Activated naive CD4-positive, alpha-beta T cell treated with anti-CD3 and anti-CD28 coated beads for 36 hours (primary cell): ENCODE results near the gene NID1. TPM values are rescaled to one million over a fixed set of nuclear protein-coding genes. Genes with fewer than 3 reads are reported as not detected.
A peak's percentile ranks its signal among the peaks of the same experiment; 100 is the strongest.
"Not testable (repeated sequence)": the region's sequence is repeated elsewhere in the genome, so short reads cannot be mapped to it uniquely, and the experiment has no call there.

Source experiments
- CTCF ChIA-PET: fragments of 350-600 bp; sonication (Branson Sonifier 250); formaldehyde crosslinking; loops from one replicate; lab custom pipeline; 2021; ENCODE audit warnings: antibody characterized with exemption; lab: Charles Lee
- DNase-seq: peaks from one replicate; pipeline ENCODE4 v3.0.0-alpha.2; 2020
- H3K27ac Mint-ChIP-seq: one replicate; pipeline ENCODE4 v1.8.0; 2021; ENCODE audit warnings: mild to moderate bottlenecking, mixed read lengths
- H3K27me3 Mint-ChIP-seq: one replicate; pipeline ENCODE4 v1.8.0; 2021; ENCODE audit warnings: low read depth, mixed read lengths
- H3K36me3 Mint-ChIP-seq: one replicate; pipeline ENCODE4 v1.8.0; 2021; ENCODE audit warnings: low read depth, mixed read lengths
- H3K4me1 Mint-ChIP-seq: one replicate; pipeline ENCODE4 v1.8.0; 2021; ENCODE audit warnings: low read depth, mixed read lengths
- H3K4me3 Mint-ChIP-seq: one replicate; pipeline ENCODE4 v1.8.0; 2021; ENCODE audit warnings: mild to moderate bottlenecking, moderate library complexity, mixed read lengths
- H3K9me3 Mint-ChIP-seq: one replicate; pipeline ENCODE4 v1.8.0; 2021; ENCODE audit warnings: mixed read lengths
- intact Hi-C: fragments of 100-400 bp; cut with micrococcal nuclease; formaldehyde crosslinking; loops from one replicate; pipeline ENCODE4 v1.15.1; 2023
- total RNA-seq, 2 experiments: library from RNA; stranded (reverse); gene quantifications; one replicate each; pipeline ENCODE4 v1.2.3, GENCODE V29; 2021

NID1 gene
- total RNA-seq, 2 experiments from 2014 or later = 0.10 TPM; not detected in 1

DNA sequence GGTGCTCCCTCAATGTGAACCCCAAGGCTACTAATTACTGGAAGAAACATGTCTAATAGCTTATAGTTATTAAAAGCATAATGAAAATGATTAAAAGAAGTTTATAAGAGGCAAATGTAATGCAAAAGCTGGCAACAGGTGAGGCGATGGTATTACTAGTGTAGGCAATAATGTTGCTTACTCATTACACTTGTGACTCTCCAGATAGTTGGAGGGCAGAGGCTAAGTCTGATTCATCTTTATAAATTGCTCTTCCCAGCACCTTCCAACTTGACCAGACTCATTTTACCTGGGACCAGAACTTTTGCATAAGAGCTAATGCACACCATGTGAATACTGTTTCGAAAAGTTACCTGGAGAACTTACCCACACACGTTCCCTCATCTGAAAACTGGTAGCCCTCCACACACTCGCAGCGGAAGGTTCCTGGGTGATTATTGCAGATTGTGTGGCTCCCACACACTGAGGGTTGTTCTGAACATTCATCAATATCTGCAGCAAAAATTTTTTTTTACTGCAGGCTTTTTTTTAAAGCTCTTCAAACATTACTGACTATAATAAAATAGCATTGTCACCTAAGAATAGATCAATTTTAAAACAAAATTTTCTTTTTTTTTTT lies 48.0 kb downstream of the NID1 start:
- CTCF ChIA-PET = interaction anchor here (1.1 kb wide), 1 partner anchor 46 kb away, joined by 3 read pairs; no protein-coding TSS in a partner anchor
- Mint-ChIP-seq H3K4me1 (no peaks in the 10 kb centered on the region), H3K4me3 (no peak overlapping the region), H3K9me3 (no peaks in the 10 kb centered on the region), H3K27me3 (no peaks in the 10 kb centered on the region), H3K27ac (no peak overlapping the region), H3K36me3 (no peaks in the 10 kb centered on the region)
- no peak for DNase-seq
- intact Hi-C loops = no loop called here

DNA sequence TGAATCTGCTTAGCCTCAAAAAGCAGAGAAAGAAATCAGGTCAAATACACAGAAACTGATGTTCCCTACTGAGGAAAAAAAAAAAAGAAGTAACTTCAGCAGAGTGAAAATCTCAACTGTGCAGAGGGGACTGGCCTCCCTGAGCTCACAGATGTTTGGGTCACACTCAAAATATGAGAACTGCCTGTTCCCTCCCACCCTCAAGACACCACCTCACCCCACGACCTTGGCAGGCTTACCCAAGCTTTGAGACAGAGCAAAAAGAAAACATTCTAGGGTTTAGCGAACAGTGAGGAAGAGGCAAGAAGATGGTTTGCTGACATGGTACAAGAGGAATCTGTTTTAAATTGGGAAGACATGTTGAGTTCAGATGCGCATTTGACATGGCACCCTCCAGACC lies 48.8 kb downstream of the NID1 start:
- Mint-ChIP-seq H3K9me3 (no peaks in the 10 kb centered on the region), H3K4me3 (no peak overlapping the region), H3K36me3 (no peaks in the 10 kb centered on the region), H3K4me1 (no peaks in the 10 kb centered on the region), H3K27ac (no peak overlapping the region), H3K27me3 (no peaks in the 10 kb centered on the region)
- CTCF ChIA-PET = interaction anchor here (1.1 kb wide), 1 partner anchor 45 kb away, joined by 3 read pairs; no protein-coding TSS in a partner anchor
- intact Hi-C loops = no loop called here
- no peak for DNase-seq

DNA sequence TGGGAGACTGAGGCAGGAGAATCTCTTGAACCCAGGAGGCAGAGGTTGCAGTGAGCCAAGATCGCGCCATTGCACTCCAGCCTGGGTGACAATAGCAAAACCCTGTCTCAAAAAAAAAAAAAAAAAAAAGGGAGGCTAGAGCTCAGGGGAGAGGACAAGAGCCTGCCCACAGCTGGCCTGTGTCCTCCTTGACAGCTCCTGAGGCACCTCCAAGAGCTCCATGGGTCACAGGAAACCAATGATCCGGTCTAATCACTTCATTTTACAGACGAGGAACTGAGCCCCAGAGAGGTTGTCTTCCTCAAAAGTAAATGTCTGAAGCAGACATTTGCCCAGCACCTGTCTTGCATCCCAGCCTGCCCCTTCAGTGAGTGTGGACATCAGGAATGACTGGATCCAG lies 49.4 kb downstream of the NID1 start:
- intact Hi-C loops = no loop called here
- H3K27ac Mint-ChIP-seq = no peak overlapping the region
- no peaks in the 10 kb centered on the region for H3K4me1 Mint-ChIP-seq

DNA sequence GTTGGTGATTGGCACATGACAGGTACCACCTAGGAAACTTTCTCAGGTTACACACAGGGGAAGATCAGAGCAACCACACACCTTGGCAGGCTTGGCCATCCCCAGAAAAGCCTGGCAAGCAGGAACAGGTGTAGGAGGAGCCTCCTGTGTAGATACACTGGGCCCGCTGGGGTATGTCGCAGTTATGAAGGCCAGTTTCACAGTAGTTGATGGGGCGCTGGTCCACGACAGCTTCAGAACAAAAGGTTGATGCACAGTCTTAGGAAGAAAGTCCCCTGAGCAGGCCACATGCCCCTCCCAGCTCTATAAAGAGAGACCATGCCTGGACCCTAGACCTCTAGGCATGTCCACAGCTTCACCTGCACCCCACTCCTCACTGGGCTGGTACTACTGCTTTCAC lies 51.6 kb downstream of the NID1 start:
- Mint-ChIP-seq H3K27ac (no peak overlapping the region), H3K27me3 (no peaks in the 10 kb centered on the region), H3K36me3 (no peaks in the 10 kb centered on the region), H3K4me1 (no peaks in the 10 kb centered on the region), H3K4me3 (no peak overlapping the region), H3K9me3 (no peaks in the 10 kb centered on the region)
- intact Hi-C loops = no loop called here
- DNase-seq = no peak
- CTCF ChIA-PET = no interaction called here

More for the DNA sequence above, 49.4 kb downstream of the NID1 start:
- CTCF ChIA-PET = no interaction called here
- Mint-ChIP-seq H3K36me3 (no peaks in the 10 kb centered on the region), H3K27me3 (no peaks in the 10 kb centered on the region), H3K4me3 (no peak overlapping the region), H3K9me3 (no peaks in the 10 kb centered on the region)
- DNase-seq = no peak

DNA sequence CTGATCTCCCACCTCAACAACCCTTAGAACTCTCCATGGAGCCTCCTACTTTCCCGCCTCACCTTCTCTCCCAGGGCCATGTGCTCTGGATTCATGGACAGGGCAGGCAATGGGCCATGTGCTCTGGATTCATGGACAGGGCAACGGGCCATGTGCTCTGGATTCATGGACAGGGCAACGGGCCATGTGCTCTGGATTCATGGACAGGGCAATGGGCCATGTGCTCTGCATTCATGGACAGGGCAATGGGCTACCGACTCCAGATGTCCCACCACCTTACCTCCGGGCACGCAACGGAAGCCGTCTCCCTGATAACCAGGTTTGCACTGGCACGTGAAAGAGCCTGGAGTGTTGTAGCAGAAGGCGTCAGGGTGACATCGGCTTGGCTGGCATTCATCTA lies 53.2 kb downstream of the NID1 start:
- intact Hi-C loops = no loop called here
- CTCF ChIA-PET = no interaction called here
- Mint-ChIP-seq H3K4me1 (no peaks in the 10 kb centered on the region), H3K36me3 (no peaks in the 10 kb centered on the region), H3K27ac (no peak overlapping the region), H3K4me3 (no peak overlapping the region), H3K27me3 (no peaks in the 10 kb centered on the region), H3K9me3 (no peaks in the 10 kb centered on the region)
- DNase-seq = no peak

DNA sequence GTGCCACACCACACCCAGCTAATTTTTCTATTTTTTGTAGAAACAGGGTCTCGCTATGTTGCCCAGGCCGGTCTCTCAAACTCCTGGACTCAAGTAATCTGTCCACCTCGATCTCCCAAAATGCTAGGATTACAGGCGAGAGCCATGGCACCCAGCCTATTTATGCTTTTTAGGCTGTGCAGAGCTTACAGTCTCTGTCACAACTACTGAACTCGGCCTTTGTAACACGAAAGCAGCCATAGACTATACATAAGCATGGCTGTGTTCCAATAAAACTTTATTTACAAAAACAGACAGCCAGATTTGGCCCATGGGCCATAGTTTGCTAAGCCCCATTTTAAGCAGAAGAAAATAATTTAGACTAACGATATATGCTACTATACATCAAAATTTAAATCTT lies 54.4 kb downstream of the NID1 start:
- CTCF ChIA-PET = interaction anchor here (0.6 to 1.2 kb wide), 2 partner anchors 12 to 411 kb away, joined by 4 to 5 read pairs; no protein-coding TSS in a partner anchor
- intact Hi-C loops = no loop called here
- H3K4me3 Mint-ChIP-seq = no peak overlapping the region
- H3K27me3 Mint-ChIP-seq = no peaks in the 10 kb centered on the region
- no peaks in the 10 kb centered on the region for H3K36me3 Mint-ChIP-seq
- H3K4me1 Mint-ChIP-seq = no peaks in the 10 kb centered on the region
- no peaks in the 10 kb centered on the region for H3K9me3 Mint-ChIP-seq
- DNase-seq = no peak
- no peak overlapping the region for H3K27ac Mint-ChIP-seq

DNA sequence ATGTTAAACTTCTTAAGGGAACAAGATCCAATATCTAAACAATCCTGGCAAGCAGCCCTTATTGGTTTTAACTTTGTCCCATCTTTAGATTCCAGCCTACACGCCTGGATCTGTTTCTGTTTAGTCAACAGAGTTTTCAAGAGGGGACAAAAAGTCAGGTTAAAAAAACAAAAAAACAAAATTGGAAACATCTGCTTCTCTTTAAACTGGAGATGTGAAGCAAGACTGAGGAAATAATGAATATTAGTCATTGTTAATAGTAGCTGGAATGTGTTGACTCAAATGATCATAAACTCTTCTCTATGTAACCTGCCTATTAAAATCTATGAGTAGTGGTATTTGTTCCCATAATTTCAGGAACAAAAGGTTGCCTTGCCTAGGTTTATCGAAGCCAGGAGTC lies 55.0 kb downstream of the NID1 start:
- no peak overlapping the region for H3K27ac Mint-ChIP-seq
- intact Hi-C loops = no loop called here
- no peaks in the 10 kb centered on the region for H3K4me1 Mint-ChIP-seq
- no peaks in the 10 kb centered on the region for H3K9me3 Mint-ChIP-seq
- DNase-seq = no peak
- CTCF ChIA-PET = interaction anchor here (0.6 to 1.2 kb wide), 2 partner anchors 11 to 410 kb away, joined by 4 to 5 read pairs; no protein-coding TSS in a partner anchor
- no peaks in the 10 kb centered on the region for H3K36me3 Mint-ChIP-seq
- no peaks in the 10 kb centered on the region for H3K27me3 Mint-ChIP-seq
- H3K4me3 Mint-ChIP-seq = no peak overlapping the region

DNA sequence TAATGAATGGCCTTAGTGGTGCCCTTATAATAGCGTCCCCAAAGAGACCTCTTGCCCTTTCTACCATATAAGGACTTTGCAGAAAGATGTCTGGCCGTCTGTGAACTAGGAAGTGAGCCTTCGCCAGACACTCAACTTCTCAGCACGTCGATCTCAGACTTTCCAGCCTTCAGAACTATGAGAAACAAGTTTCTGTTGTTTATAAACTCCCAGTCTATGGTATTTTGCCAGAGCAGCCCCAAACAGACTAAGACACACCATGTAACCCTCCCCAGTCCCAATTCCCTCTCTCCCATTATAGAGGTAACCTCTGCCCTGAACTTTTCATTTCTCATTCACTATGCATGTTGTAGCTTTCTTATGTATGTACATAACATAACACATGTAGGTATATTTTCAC lies 55.7 kb downstream of the NID1 start:
- intact Hi-C loops = no loop called here
- CTCF ChIA-PET = no interaction called here
- Mint-ChIP-seq H3K36me3 (no peaks in the 10 kb centered on the region), H3K9me3 (no peaks in the 10 kb centered on the region), H3K4me3 (no peak overlapping the region), H3K27me3 (no peaks in the 10 kb centered on the region), H3K4me1 (no peaks in the 10 kb centered on the region), H3K27ac (no peak overlapping the region)
- DNase-seq = no peak

DNA sequence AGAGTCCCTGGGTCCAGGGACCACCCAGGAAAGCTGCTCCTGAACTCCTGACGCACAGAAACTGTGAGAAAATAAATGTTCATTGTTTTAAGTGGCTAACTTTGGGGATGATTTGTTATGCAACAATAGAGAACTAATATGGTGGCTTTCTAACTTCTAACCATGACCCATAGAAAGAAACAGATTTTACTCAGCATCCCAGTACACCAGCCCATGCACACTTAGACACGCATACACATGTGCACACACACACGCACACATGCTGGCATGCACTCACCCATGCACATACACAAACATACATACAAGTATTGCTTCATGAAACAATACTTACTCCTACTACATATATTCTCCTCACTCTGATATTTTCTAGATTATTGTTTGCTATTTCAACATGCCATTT lies 57.1 kb downstream of the NID1 start:
- intact Hi-C loops = no loop called here
- Mint-ChIP-seq H3K27me3 (no peaks in the 10 kb centered on the region), H3K9me3 (no peaks in the 10 kb centered on the region), H3K36me3 (no peaks in the 10 kb centered on the region), H3K4me3 (no peak overlapping the region), H3K27ac (no peak overlapping the region), H3K4me1 (peaks cover 6% of the 10 kb centered on the region)
- DNase-seq = no peak
- CTCF ChIA-PET = no interaction called here

DNA sequence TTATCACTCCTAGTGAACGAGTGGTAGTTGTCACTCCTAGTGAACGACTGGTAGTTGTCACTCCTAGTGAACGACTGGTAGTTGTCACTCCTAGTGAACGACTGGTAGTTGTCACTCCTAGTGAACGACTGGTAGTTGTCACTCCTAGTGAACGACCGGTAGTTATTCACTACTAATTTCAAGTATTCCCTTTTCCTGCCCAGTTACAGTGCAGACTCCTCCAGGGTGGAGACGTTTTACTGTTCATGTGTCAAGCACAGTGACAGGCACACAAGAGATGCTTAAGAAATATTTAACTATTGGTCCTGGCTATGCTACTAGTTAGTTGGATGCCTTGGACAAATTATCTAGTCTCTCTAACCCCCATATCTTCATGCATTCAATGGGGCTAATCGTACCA lies 61.8 kb downstream of the NID1 start:
- CTCF ChIA-PET = not testable (repeated sequence)

DNA sequence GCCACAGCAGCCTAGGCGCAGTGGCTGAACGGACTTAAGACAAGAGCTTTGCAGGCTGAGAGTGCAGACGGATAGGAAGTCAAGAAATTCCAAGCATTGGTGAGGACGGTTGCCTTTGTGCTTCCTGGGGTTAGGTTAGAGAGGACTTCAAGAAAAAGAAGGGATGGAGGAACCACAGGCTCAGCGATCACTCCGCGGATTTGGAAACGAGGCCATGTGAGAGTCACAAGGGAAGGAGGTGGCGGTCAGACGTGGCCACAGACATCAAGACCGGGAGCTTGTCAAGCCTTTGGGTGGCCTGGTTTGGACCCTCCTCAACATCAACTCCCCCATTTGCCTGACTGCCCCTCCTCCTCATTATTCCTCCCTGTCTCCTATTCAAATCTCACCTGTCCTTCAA lies 62.3 kb downstream of the NID1 start:
- CTCF ChIA-PET = no interaction called here
- Mint-ChIP-seq H3K27ac (no peak overlapping the region), H3K4me1 (peaks cover 45% of the 10 kb centered on the region)

More for the DNA sequence above, 61.8 kb downstream of the NID1 start:
- DNase-seq, H3K4me3 Mint-ChIP-seq, H3K27ac Mint-ChIP-seq, H3K9me3 Mint-ChIP-seq, intact Hi-C loops, H3K36me3 Mint-ChIP-seq, H3K27me3 Mint-ChIP-seq: not testable (repeated sequence)
- peaks cover 42% of the 10 kb centered on the region for H3K4me1 Mint-ChIP-seq

DNA sequence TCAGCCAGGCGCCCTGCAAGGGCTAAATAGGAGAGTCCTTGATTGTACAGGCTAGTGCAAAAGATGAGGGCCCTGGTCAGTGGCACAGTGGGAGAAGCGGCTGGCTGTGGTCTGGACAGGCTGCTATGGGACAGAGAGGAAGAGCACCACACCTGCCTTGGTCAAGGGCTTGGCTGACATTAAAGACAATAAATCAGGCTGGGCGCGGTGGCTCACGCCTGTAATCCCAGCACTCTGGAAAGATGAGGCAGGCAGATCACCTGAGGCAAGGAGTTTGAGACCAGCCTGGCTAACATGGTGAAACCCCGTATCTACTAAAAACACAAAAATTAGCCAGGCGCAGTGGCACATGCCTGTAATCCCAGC lies 62.9 kb downstream of the NID1 start:
- intact Hi-C loops = no loop called here
- H3K4me1 Mint-ChIP-seq = peaks cover 45% of the 10 kb centered on the region
- no peak for DNase-seq
- CTCF ChIA-PET = interaction anchor here (0.8 kb wide), 1 partner anchor 31 kb away, joined by 3 read pairs; no protein-coding TSS in a partner anchor
- H3K27ac Mint-ChIP-seq = no peak overlapping the region
- no peak overlapping the region for H3K4me3 Mint-ChIP-seq
- no peaks in the 10 kb centered on the region for H3K36me3 Mint-ChIP-seq
- H3K27me3 Mint-ChIP-seq = no peaks in the 10 kb centered on the region
- H3K9me3 Mint-ChIP-seq = peaks cover 1% of the 10 kb centered on the region

More for the DNA sequence above, 62.3 kb downstream of the NID1 start:
- H3K4me3 Mint-ChIP-seq = no peak overlapping the region
- intact Hi-C loops = no loop called here
- H3K27me3 Mint-ChIP-seq = no peaks in the 10 kb centered on the region
- peaks cover 1% of the 10 kb centered on the region for H3K9me3 Mint-ChIP-seq
- no peaks in the 10 kb centered on the region for H3K36me3 Mint-ChIP-seq
- DNase-seq = no peak

DNA sequence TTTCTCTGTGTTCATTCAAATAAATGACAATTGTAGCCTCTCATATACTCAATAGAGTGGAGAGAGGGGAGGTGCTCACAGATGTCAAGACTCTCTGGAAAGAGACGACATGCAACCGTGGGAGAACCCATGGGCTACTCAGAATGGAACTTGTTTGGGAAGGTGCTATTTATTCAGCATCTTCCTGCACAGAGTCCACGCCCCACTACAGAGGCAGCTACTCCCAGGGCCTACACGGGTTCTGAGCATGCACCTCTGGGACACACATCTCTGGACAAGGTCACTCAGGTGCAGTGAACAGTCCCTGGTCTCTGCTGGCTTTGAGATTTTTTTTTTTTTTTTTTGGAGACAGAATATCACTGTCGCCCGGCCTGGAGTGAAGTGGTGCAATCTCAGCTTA lies 64.1 kb downstream of the NID1 start:
- intact Hi-C loops = no loop called here
- Mint-ChIP-seq H3K9me3 (peaks cover 1% of the 10 kb centered on the region), H3K27me3 (no peaks in the 10 kb centered on the region), H3K4me3 (no peak overlapping the region), H3K27ac (peak overlapping the region; percentile 88), H3K4me1 (peaks cover 47% of the 10 kb centered on the region), H3K36me3 (no peaks in the 10 kb centered on the region)
- no peak for DNase-seq
- CTCF ChIA-PET = interaction anchor here (2.0 to 3.4 kb wide), 2 partner anchors 29 to 158 kb away, joined by 5 to 12 read pairs; no protein-coding TSS in a partner anchor
